ENCODE data around the gene CDSN. TPM values are rescaled to one million over a fixed set of nuclear protein-coding genes. Genes with fewer than 3 reads are reported as not detected.

CDSN gene
- total RNA-seq, 2 donors from 2014 or later = not detected

- H3K27ac ChIP-seq = no peak within 1 kb of the TSS
- no peaks in the 10 kb centered on the region for H3K27me3 ChIP-seq
- H3K9me3 ChIP-seq = no peaks in the 10 kb centered on the region
- TF ChIP-seq POLR2A (IDR thresholded peaks at IDR 0.05) = no peak
- TF ChIP-seq CTCF (IDR thresholded peaks at IDR 0.05) = no peak
- H3K36me3 ChIP-seq (replicated peaks in 1 of 2; ENCODE audit: insufficient read depth in 1 of 2, low read depth in 2 of 2) = no peaks in the 10 kb centered on the region
- peaks cover 6% of the 10 kb centered on the region for H3K4me1 ChIP-seq
- intact Hi-C loops (cut with DNase I) = loop anchor here (5.0 kb wide), 1 partner anchor 53 kb away; no protein-coding TSS in a partner anchor
- WGBS, 2 donors = 82 to 86% methylated on average over 4 of the region's 4 CpGs
- H3K4me3 ChIP-seq = no peak within 1 kb of the TSS
- ATAC-seq = no peak
- no peak for DNase-seq
Observed at GRCh38 chr6:31138982-31139381, 18.7 kb upstream of the CDSN start, which contains the start of gene PSORS1C2. Gene PSORS1C2 (minus strand): TSS chr6:31139066. CDS start chr6:31139026, 40 bp downstream.

- Histone ChIP-seq H3K4me1 (peaks cover 6% of the 10 kb centered on the region), H3K27me3 (no peaks in the 10 kb centered on the region), H3K36me3 (replicated peaks in 1 of 2; ENCODE audit: insufficient read depth in 1 of 2, low read depth in 2 of 2) (no peaks in the 10 kb centered on the region), H3K9me3 (no peaks in the 10 kb centered on the region), H3K4me3 (no peak overlapping the region), H3K27ac (no peak overlapping the region)
- TF ChIP-seq CTCF (IDR thresholded peaks at IDR 0.05) (no peak), POLR2A (IDR thresholded peaks at IDR 0.05) (no peak)
- ATAC-seq = no peak
- intact Hi-C loops (cut with DNase I) = loop anchor here (5.0 kb wide), 1 partner anchor 57 kb away; no protein-coding TSS in a partner anchor
- no peak for DNase-seq
- WGBS, 2 donors = 76 to 81% methylated on average over 10 of the region's 10 CpGs
Observed at GRCh38 chr6:31135710-31136109, 15.5 kb upstream of the CDSN start.

DNA sequence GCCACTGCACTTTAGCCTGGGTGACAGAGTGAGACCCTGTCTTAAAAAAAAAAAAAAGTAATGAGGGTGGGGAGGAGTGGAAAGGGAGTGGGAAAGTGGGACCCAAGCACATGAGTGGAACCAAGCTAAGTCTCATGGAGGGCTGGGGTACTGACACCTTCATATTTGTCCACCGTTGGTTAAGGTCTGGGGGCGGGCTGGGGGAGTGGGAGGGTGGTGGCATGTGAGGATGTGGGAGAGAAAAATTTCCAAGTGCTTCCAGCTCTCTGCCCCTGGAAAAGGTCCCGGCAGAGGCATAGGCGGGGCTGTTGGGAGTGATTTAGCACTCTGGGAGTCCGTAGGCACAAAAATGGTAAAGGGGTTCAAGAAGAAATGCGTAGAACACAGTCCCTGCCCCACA, 12.6 kb upstream of the CDSN start:
- H3K27me3 ChIP-seq = no peaks in the 10 kb centered on the region
- ATAC-seq (no peak), DNase-seq (no peak)
- H3K27ac ChIP-seq = no peak overlapping the region
- intact Hi-C loops (cut with DNase I) = no loop called here
- 77 to 82% methylated on average over 6 of the region's 6 CpGs for WGBS, 2 donors
- no peaks in the 10 kb centered on the region for H3K36me3 ChIP-seq (replicated peaks in 1 of 2; ENCODE audit: insufficient read depth in 1 of 2, low read depth in 2 of 2)
- H3K9me3 ChIP-seq = no peaks in the 10 kb centered on the region
- peaks cover 4% of the 10 kb centered on the region for H3K4me1 ChIP-seq
- no peak for TF ChIP-seq POLR2A (IDR thresholded peaks at IDR 0.05)
- no peak for TF ChIP-seq CTCF (IDR thresholded peaks at IDR 0.05)
- H3K4me3 ChIP-seq = no peak overlapping the region

- Histone ChIP-seq H3K27me3 (no peaks in the 10 kb centered on the region), H3K27ac (no peak overlapping the region), H3K4me3 (no peak overlapping the region), H3K36me3 (replicated peaks in 1 of 2; ENCODE audit: insufficient read depth in 1 of 2, low read depth in 2 of 2) (no peaks in the 10 kb centered on the region), H3K9me3 (no peaks in the 10 kb centered on the region), H3K4me1 (peaks cover 4% of the 10 kb centered on the region)
- TF ChIP-seq CTCF (IDR thresholded peaks at IDR 0.05) = no peak
- TF ChIP-seq POLR2A (IDR thresholded peaks at IDR 0.05) = no peak
- WGBS, 2 donors = 73 to 79% methylated on average over 3 of the region's 3 CpGs
- DNase-seq = no peak
- intact Hi-C loops (cut with DNase I) = no loop called here
- no peak for ATAC-seq
Observed at GRCh38 chr6:31131595-31131994, 11.3 kb upstream of the CDSN start.

- ATAC-seq = no peak
- TF ChIP-seq CTCF (IDR thresholded peaks at IDR 0.05) = no peak
- TF ChIP-seq POLR2A (IDR thresholded peaks at IDR 0.05) = no peak
- 85 to 89% methylated on average over 3 of the region's 3 CpGs for WGBS, 2 donors
Observed at GRCh38 chr6:31130751-31131150, 10.5 kb upstream of the CDSN start.

More at GRCh38 chr6:31130751-31131150, 10.5 kb upstream of the CDSN start:
- Histone ChIP-seq H3K4me3 (no peak overlapping the region), H3K4me1 (peaks cover 12% of the 10 kb centered on the region), H3K27me3 (no peaks in the 10 kb centered on the region), H3K36me3 (replicated peaks in 1 of 2; ENCODE audit: insufficient read depth in 1 of 2, low read depth in 2 of 2) (no peaks in the 10 kb centered on the region), H3K9me3 (no peaks in the 10 kb centered on the region), H3K27ac (no peak overlapping the region)
- intact Hi-C loops (cut with DNase I) = no loop called here
- no peak for DNase-seq
